HG03103 (cell line): Measurements from ENCODE around the gene UTP25.
A peak's percentile ranks its signal among the peaks of the same experiment; 100 is the strongest.
"Not testable (repeated sequence)": the region's sequence is repeated elsewhere in the genome, so short reads cannot be mapped to it uniquely, and the experiment has no call there.

Experiments
- ATAC-seq: cut with Tn5 transposase; IDR thresholded peaks from one replicate; pipeline ENCODE4 v1.9.1; 2021; ENCODE audit warnings: low read depth; ENCODE audit not compliant: unreplicated experiment

Gene UTP25, protein sequence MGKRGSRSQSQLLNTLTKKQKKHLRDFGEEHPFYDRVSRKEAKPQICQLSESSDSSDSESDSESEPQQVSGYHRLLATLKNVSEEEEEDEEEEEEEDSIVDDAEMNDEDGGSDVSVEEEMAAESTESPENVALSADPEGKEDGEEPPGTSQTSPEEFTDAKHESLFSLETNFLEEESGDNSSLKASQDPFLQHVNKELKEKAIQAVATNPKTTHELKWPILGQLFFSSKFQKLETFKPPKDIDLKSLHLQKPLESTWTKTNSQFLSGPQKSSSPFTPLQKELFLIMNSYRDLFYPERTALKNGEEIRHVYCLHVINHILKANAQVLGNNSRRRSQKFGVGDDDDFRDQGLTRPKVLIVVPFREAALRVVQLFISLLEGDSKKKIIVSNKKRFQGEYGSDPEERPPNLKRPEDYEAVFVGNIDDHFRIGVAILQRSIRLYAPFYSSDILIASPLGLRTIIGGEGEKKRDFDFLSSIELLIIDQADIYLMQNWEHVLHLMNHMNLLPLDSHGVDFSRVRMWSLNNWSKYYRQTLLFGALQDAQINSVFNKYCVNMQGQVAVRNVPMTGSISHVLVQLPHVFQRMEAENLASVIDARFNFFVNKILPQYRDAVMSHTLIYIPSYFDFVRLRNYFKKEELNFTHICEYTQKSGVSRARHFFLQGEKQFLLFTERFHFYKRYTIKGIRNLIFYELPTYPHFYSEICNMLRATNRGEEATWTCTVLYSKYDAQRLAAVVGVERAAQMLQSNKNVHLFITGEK

GRCh38 chr1:209827384-209828262 lies at the start of gene UTP25:
Gene UTP25, plus strand, starts transcription at chr1:209827972. Its CDS starts 92 bp downstream, at chr1:209828064.
- peak; percentile 90 for ATAC-seq

GRCh38 chr1:209778102-209778501 lies 49.7 kb upstream of the UTP25 start:
- no peak for ATAC-seq

DNA sequence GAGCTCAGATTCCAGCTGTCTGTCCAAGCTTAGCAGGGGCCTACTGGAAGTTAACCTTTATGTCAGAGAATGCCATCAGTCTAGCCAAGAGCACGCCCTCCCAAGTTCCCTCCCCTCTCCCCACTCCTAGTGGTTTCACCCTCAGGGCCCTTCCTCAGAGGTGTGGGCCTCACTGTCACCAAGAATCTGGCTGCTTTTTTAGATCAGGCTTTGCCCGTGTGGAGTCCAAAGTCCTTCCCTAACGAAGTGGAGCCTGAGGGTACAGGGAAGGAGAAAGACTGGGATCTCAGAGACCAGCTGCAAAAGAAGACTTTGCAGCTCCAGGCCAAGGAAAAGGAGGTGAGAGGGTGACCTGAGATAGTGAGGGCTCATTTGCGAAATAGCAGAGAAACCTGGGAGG lies 47.5 kb upstream of the UTP25 start:
- no peak for ATAC-seq

DNA sequence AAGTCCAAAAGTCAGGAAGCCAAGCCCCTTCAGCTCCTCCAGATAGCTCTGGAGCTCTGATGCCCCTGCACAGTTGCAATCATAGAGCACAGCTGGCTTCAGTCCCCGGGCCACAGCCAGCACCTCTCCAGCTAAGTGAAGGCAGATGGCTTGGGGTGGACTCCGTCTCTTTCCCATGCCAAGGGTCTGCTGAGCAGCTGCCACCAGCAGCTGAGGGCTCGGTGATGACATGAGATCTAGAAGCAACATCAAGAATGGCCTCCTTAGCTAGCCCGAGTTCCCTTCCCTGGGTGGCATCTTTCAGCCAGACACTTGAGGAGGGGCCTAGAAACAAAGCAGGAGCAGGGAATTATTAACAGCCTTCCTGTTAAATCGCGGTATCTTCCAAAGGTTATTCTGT lies 44.4 kb upstream of the UTP25 start:
- ATAC-seq: no peak

GRCh38 chr1:209784265-209785169 lies 43.3 kb upstream of the UTP25 start, which contains the start of gene C1orf74:
Gene C1orf74, minus strand, starts transcription at chr1:209784559. Its CDS starts 925 bp downstream, at chr1:209783634.
- ATAC-seq: peak; percentile 99

DNA sequence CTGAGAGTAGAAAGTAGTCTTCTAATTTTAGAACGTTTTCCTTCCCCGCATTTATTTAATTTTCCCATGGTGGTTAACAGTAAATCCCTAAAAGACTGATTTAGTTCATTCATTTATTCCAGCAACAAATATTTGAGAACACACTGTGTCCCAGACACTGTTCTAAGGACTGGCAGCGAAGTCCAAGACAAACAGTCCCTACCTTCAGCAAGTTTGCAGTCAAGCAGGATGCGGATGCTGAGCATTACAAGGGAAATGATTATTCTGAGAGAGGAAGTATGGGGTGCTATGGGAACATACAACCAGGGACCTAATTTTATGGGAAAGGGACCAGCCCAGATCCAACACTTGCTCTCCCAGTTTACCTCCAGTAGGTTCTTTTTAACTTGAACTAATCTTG lies 42.2 kb upstream of the UTP25 start:
- no peak for ATAC-seq

GRCh38 chr1:209786146-209786545 lies 41.6 kb upstream of the UTP25 start:
- no peak for ATAC-seq

- ATAC-seq: no peak
Measured at GRCh38 chr1:209787551-209787950, 40.2 kb upstream of the UTP25 start.

DNA sequence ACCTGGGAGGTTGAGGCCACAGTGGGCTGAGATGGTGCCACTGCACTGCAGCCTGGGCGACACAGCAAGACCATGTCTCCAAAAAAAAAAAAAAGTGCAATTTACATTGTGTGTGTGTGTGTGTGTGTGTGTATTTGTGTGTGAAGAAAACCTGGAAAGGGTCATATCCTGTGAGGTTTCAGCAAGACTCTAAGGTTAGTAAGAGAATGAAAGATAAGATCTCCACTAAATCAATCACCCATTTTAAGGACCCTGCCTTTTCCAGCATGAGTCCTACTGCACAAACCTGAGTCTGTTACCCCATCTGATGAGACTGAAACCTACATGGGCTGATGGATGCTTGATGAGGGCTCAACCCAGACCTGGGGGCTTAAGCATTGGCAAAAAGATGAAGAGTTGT lies 38.5 kb upstream of the UTP25 start:
- no peak for ATAC-seq

DNA sequence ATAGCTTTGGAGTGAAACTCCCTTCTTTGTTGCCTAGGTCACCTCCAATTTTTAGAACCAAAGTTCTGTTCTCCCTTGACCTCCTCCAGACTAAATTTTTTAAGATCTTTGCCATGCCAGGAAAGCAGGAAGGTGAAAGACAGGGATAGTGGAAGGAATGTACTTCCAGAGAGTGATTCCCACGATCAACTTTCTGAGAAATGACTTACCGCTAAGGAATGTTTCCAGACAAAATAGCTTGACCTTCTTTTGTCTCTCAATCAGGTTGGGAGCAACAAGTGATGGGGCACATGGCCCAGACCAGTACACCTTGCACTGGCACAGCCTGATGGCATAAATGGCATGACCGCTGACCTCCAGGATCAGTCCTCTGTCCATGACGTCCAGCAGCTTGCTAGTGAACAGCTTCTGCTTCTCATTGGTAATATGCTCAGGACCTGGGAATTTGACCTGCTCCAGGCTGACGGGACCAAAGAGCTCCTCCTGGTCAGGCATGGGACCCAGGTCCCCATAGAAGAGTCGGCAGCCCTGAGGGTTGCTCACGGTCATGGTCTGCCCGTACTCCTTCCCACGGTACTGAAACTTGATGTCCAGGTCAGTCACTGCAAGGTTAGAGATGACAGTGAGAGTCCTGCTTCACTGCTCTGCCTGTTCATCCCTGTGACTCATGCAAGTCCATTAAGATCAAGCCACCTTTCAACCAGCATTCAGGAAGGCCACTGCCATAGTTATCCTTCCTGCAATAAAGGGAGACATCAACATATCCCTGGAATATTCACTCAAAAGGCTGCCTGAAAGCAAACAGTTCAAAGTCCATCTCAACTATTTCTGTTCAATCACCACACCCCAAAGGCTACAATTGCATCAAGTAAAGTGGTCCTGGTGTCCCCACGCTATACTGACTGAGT lies 37.2 kb upstream of the UTP25 start:
- ATAC-seq: no peak

DNA sequence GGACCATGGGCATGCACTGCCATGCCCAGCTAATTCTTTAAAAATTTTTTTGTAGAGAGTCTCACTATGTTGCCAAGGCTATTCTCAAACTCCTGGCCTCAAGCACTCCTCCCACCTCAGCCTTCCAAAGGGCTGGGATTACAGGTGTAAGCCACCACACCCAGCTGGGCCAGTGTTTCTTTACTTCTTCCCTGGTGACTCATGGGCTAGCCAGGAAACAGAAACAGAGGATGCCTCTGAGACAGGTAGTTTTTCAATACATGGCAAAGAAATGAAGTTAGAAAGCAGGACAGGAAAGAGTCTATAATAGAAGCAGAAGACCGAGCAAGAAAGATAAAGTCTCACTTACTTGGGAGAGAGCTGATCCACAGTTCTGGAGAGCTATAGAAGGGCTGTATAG lies 35.9 kb upstream of the UTP25 start:
- no peak for ATAC-seq

- ATAC-seq: not testable (repeated sequence)
Measured at GRCh38 chr1:209793711-209794110, 34.1 kb upstream of the UTP25 start.

- ATAC-seq: no peak
Measured at GRCh38 chr1:209797978-209798639, 29.7 kb upstream of the UTP25 start.

DNA sequence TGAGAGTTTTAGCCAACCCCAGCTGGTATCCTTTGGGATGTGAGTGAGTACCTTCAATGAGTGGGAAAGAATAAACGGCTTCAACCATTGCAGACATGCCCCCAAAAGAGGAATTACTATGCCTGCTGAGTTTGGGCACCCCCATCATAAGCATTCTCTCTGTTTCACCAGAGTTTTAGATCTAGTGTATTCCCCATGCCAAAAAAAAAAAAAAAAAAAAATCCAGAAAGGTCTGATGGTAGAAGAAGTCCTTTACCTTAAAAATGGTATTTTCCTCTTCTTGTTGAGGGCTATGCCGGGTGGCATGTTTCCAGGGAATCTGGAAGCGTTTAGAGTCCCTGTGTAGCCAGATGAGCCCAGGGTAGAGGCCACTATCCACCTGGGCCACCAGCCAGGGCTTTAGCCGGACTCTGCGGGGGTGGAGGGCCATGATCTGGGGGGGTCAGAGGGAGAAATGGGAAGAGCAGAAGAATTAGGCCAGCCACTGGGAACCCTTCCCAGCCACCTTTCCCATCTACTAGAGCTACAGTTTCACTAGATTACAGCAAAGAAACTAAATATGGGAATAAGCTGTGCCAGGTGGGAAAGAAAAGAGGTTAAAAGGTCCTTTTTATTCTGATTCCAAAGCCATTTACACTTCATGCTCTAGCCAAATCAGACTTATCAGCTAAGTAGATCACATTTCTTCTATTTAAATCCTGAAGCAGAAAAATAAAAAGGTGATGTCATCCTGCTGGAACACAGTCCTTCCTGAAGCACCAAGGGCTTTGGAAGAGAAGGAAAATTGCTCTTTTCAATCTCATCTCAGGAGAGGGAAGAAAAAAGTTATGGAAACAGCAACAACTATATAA lies 26.6 kb upstream of the UTP25 start:
- no peak for ATAC-seq

- ATAC-seq: no peak
Measured at GRCh38 chr1:209802117-209802779, 25.5 kb upstream of the UTP25 start.

DNA sequence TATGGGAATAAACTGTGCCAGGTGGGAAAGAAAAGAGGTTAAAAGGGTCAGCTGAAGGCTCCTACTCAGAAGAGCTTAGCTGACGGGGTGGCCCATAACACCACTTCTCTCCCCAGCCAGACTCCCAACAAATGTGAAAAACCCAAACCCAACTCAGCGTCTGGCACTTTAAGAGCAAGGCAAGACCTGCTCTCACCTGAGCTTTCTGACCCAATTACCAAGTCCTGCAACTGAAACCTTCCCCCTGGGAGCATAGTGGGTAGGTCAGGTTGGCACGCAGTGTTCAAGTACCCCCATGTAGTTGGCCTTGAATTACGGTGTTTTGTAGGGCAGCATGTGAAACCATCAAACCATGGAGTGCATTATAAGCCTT lies 25.0 kb upstream of the UTP25 start:
- ATAC-seq: no peak

GRCh38 chr1:209803568-209803967 lies 24.2 kb upstream of the UTP25 start:
- no peak for ATAC-seq
